GM12878 (cell line): ENCODE measurements around the gene RASGRF2. TPM values are rescaled to one million over a fixed set of nuclear protein-coding genes. Genes with fewer than 3 reads are reported as not detected.

Source experiments
- KAT2A ChIP-seq: conservative IDR thresholded peaks from 2 replicates; pipeline ENCODE4 v1.6.1; 2011; ENCODE audit warnings: low read depth, low read length; ENCODE audit not compliant: control insufficient read depth
- MEF2B ChIP-seq: fragments of 450-650 bp; IDR thresholded peaks from 2 replicates; pipeline ENCODE4 v1.6.1; 2018; ENCODE audit warnings: mild to moderate bottlenecking, moderate library complexity; ENCODE audit not compliant: partially characterized antibody, poor library complexity, severe bottlenecking
- NBN ChIP-seq: fragments of 450-650 bp; IDR thresholded peaks from 2 replicates; pipeline ENCODE4 v1.6.1; 2016
- RBBP5 ChIP-seq: fragments of 200-600 bp; sonication (generic); conservative IDR thresholded peaks from 2 replicates; pipeline ENCODE4 v1.6.1; 2016
- SREBF1 ChIP-seq: IDR thresholded peaks from 2 replicates; pipeline ENCODE4 v1.6.1; 2012; ENCODE audit warnings: mild to moderate bottlenecking, low read length
- ZNF207 ChIP-seq: fragments of 450-650 bp; IDR thresholded peaks from 2 replicates; pipeline ENCODE4 v1.6.1; 2014; ENCODE audit warnings: antibody characterized with exemption, mild to moderate bottlenecking, borderline replicate concordance
- polyA plus RNA-seq, 11 experiments: library from polyadenylated mRNA; depleted of rRNA in 4 of 11; unstranded in 6 of 11; stranded (reverse) in 5 of 11; fragments of >200 nt; fragmentation: Nextera tagmentation in 4 of 11; fragmentation: Illumina TruSeq in 1 of 11; extraction: Ambion mirVana in 4 of 11; extraction: Trizol in 1 of 11; gene quantifications; 1 replicate in 1 of 11; 2 replicates in 10 of 11; pipeline versions ENCODE4 v1.2.1 to v1.2.3, GENCODE V29; 2011 to 2016; ENCODE audit warnings: inconsistent platforms in 2 of 11, missing spikeins in 2 of 11, low read depth in 1 of 11
- total RNA-seq, 4 experiments: library from RNA; depleted of rRNA in 3 of 4; stranded (reverse); fragments of >200 nt in 3 of 4; fragmentation: Illumina TruSeq in 1 of 4; extraction: Trizol in 1 of 4; gene quantifications; 2 replicates each; pipeline versions ENCODE4 v1.2.1 to v1.2.3, GENCODE V29; 2013 to 2021
- TF ChIP-seq, protein P1 (sequence below): fragments of 450-650 bp; IDR thresholded peaks from 2 replicates; pipeline ENCODE4 v1.6.1; 2017; ENCODE audit warnings: mild to moderate bottlenecking, moderate library complexity
- TF ChIP-seq, protein P2 (sequence below): IDR thresholded peaks from 2 replicates; pipeline ENCODE4 v1.6.1; 2011; ENCODE audit warnings: mild to moderate bottlenecking, low read depth, low read length, moderate library complexity; ENCODE audit not compliant: insufficient replicate concordance
- TF ChIP-seq, protein P3 (sequence below): fragments of 450-650 bp; IDR thresholded peaks from 2 replicates; pipeline ENCODE4 v1.6.1; 2018; ENCODE audit warnings: borderline replicate concordance, mild to moderate bottlenecking; ENCODE audit not compliant: partially characterized antibody
- TF ChIP-seq, protein P4 (sequence below), 3 experiments: IDR thresholded peaks in 2 of 3; conservative IDR thresholded peaks in 1 of 3; 2 replicates each; pipeline ENCODE4 v1.5.1; 2011; ENCODE audit warnings: low read depth in 3 of 3, low read length in 3 of 3, mild to moderate bottlenecking in 3 of 3, control low read depth in 2 of 3, moderate library complexity in 2 of 3, inconsistent platforms in 1 of 3, mixed read lengths in 1 of 3; ENCODE audit not compliant: control insufficient read depth in 2 of 3, insufficient read depth in 1 of 3; ENCODE audit errors: extremely low read depth in 1 of 3
- TF ChIP-seq, protein P5 (sequence below): fragments of 450-650 bp; IDR thresholded peaks from 2 replicates; pipeline ENCODE4 v1.6.1; 2017; ENCODE audit warnings: borderline replicate concordance
- TF ChIP-seq, protein P6 (sequence below): IDR thresholded peaks from 2 replicates; pipeline ENCODE4 v1.6.1; 2012; ENCODE audit warnings: mild to moderate bottlenecking, low read depth, low read length

The RASGRF2 gene
- total and polyA plus RNA-seq, 10 of the 15 experiments (the other 5 are each of a cell fraction or from before 2014, with no cell fraction given) = 0.05 to 0.24 (median 0.07) TPM

GRCh38 chr5:81022688-81023084, 62.5 kb downstream of the RASGRF2 start (continued):
- TF ChIP-seq, protein P1, sequence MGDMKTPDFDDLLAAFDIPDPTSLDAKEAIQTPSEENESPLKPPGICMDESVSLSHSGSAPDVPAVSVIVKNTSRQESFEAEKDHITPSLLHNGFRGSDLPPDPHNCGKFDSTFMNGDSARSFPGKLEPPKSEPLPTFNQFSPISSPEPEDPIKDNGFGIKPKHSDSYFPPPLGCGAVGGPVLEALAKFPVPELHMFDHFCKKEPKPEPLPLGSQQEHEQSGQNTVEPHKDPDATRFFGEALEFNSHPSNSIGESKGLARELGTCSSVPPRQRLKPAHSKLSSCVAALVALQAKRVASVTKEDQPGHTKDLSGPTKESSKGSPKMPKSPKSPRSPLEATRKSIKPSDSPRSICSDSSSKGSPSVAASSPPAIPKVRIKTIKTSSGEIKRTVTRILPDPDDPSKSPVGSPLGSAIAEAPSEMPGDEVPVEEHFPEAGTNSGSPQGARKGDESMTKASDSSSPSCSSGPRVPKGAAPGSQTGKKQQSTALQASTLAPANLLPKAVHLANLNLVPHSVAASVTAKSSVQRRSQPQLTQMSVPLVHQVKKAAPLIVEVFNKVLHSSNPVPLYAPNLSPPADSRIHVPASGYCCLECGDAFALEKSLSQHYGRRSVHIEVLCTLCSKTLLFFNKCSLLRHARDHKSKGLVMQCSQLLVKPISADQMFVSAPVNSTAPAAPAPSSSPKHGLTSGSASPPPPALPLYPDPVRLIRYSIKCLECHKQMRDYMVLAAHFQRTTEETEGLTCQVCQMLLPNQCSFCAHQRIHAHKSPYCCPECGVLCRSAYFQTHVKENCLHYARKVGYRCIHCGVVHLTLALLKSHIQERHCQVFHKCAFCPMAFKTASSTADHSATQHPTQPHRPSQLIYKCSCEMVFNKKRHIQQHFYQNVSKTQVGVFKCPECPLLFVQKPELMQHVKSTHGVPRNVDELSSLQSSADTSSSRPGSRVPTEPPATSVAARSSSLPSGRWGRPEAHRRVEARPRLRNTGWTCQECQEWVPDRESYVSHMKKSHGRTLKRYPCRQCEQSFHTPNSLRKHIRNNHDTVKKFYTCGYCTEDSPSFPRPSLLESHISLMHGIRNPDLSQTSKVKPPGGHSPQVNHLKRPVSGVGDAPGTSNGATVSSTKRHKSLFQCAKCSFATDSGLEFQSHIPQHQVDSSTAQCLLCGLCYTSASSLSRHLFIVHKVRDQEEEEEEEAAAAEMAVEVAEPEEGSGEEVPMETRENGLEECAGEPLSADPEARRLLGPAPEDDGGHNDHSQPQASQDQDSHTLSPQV = no peak
- TF ChIP-seq KAT2A (no peak), SREBF1 (no peak), MEF2B (no peak), RBBP5 (no peak), ZNF207 (no peak), NBN (no peak)
- TF ChIP-seq, protein P2, sequence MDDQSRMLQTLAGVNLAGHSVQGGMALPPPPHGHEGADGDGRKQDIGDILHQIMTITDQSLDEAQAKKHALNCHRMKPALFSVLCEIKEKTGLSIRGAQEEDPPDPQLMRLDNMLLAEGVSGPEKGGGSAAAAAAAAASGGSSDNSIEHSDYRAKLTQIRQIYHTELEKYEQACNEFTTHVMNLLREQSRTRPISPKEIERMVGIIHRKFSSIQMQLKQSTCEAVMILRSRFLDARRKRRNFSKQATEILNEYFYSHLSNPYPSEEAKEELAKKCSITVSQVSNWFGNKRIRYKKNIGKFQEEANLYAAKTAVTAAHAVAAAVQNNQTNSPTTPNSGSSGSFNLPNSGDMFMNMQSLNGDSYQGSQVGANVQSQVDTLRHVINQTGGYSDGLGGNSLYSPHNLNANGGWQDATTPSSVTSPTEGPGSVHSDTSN = no peak
- TF ChIP-seq, protein P3, sequence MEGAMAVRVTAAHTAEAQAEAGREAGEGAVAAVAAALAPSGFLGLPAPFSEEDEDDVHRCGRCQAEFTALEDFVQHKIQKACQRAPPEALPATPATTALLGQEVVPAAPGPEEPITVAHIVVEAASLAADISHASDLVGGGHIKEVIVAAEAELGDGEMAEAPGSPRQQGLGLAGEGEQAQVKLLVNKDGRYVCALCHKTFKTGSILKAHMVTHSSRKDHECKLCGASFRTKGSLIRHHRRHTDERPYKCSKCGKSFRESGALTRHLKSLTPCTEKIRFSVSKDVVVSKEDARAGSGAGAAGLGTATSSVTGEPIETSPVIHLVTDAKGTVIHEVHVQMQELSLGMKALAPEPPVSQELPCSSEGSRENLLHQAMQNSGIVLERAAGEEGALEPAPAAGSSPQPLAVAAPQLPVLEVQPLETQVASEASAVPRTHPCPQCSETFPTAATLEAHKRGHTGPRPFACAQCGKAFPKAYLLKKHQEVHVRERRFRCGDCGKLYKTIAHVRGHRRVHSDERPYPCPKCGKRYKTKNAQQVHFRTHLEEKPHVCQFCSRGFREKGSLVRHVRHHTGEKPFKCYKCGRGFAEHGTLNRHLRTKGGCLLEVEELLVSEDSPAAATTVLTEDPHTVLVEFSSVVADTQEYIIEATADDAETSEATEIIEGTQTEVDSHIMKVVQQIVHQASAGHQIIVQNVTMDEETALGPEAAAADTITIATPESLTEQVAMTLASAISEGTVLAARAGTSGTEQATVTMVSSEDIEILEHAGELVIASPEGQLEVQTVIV = no peak
- TF ChIP-seq, protein P4, sequence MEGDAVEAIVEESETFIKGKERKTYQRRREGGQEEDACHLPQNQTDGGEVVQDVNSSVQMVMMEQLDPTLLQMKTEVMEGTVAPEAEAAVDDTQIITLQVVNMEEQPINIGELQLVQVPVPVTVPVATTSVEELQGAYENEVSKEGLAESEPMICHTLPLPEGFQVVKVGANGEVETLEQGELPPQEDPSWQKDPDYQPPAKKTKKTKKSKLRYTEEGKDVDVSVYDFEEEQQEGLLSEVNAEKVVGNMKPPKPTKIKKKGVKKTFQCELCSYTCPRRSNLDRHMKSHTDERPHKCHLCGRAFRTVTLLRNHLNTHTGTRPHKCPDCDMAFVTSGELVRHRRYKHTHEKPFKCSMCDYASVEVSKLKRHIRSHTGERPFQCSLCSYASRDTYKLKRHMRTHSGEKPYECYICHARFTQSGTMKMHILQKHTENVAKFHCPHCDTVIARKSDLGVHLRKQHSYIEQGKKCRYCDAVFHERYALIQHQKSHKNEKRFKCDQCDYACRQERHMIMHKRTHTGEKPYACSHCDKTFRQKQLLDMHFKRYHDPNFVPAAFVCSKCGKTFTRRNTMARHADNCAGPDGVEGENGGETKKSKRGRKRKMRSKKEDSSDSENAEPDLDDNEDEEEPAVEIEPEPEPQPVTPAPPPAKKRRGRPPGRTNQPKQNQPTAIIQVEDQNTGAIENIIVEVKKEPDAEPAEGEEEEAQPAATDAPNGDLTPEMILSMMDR (IDR thresholded peaks at IDR 0.05 in 2 of 3, conservative IDR thresholded peaks at IDR 0.05 in 1 of 3; ENCODE audit: control insufficient read depth in 2 of 3, extremely low read depth in 1 of 3, insufficient read depth in 1 of 3, low read depth in 3 of 3, low read length in 3 of 3) = no peak
- TF ChIP-seq, protein P5, sequence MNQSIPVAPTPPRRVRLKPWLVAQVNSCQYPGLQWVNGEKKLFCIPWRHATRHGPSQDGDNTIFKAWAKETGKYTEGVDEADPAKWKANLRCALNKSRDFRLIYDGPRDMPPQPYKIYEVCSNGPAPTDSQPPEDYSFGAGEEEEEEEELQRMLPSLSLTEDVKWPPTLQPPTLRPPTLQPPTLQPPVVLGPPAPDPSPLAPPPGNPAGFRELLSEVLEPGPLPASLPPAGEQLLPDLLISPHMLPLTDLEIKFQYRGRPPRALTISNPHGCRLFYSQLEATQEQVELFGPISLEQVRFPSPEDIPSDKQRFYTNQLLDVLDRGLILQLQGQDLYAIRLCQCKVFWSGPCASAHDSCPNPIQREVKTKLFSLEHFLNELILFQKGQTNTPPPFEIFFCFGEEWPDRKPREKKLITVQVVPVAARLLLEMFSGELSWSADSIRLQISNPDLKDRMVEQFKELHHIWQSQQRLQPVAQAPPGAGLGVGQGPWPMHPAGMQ = no peak
- TF ChIP-seq, protein P6, sequence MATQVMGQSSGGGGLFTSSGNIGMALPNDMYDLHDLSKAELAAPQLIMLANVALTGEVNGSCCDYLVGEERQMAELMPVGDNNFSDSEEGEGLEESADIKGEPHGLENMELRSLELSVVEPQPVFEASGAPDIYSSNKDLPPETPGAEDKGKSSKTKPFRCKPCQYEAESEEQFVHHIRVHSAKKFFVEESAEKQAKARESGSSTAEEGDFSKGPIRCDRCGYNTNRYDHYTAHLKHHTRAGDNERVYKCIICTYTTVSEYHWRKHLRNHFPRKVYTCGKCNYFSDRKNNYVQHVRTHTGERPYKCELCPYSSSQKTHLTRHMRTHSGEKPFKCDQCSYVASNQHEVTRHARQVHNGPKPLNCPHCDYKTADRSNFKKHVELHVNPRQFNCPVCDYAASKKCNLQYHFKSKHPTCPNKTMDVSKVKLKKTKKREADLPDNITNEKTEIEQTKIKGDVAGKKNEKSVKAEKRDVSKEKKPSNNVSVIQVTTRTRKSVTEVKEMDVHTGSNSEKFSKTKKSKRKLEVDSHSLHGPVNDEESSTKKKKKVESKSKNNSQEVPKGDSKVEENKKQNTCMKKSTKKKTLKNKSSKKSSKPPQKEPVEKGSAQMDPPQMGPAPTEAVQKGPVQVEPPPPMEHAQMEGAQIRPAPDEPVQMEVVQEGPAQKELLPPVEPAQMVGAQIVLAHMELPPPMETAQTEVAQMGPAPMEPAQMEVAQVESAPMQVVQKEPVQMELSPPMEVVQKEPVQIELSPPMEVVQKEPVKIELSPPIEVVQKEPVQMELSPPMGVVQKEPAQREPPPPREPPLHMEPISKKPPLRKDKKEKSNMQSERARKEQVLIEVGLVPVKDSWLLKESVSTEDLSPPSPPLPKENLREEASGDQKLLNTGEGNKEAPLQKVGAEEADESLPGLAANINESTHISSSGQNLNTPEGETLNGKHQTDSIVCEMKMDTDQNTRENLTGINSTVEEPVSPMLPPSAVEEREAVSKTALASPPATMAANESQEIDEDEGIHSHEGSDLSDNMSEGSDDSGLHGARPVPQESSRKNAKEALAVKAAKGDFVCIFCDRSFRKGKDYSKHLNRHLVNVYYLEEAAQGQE = no peak
